Colonic mucosa (tissue), 4 donors: ENCODE results near the gene RAP1B. TPM values are rescaled to one million over a fixed set of nuclear protein-coding genes. Genes with fewer than 3 reads are reported as not detected.
"Not testable (repeated sequence)": the region's sequence is repeated elsewhere in the genome, so short reads cannot be mapped to it uniquely, and the experiment has no call there.

Experiments used
- DNase-seq: peaks from one replicate; pipeline ENCODE4 v3.0.0-alpha.2; 2020
- H3K27ac ChIP-seq: fragments of 200-600 bp; one replicate; pipeline ENCODE4 v1.8.0; 2021
- H3K27me3 ChIP-seq: fragments of 200-600 bp; one replicate; pipeline ENCODE4 v1.8.0; 2021
- H3K36me3 ChIP-seq: fragments of 200-600 bp; one replicate; pipeline ENCODE4 v1.8.0; 2021
- H3K4me1 ChIP-seq: fragments of 200-600 bp; one replicate; pipeline ENCODE4 v1.8.0; 2021; ENCODE audit warnings: mild to moderate bottlenecking
- H3K4me3 ChIP-seq: fragments of 200-600 bp; one replicate; pipeline ENCODE4 v1.8.0; 2021
- H3K9ac ChIP-seq, 2 donors: one replicate each; pipeline ENCODE4 v1.7.0; 2013; ENCODE audit warnings: control low read depth in 2 of 2, low read depth in 2 of 2, low read length in 2 of 2
- H3K9me3 ChIP-seq: fragments of 200-600 bp; one replicate; pipeline ENCODE4 v1.8.0; 2021
- CTCF ChIP-seq: fragments of 200-600 bp; IDR thresholded peaks from one replicate; pipeline ENCODE4 v1.8.0; 2022; ENCODE audit warnings: antibody characterized with exemption, mild to moderate bottlenecking
- intact Hi-C: fragments of 100-400 bp; cut with DNase I; formaldehyde crosslinking; loops from one replicate; pipeline ENCODE4 v1.14.1; 2022
- total RNA-seq, 2 donors: library from RNA; stranded (reverse); fragmentation: NEBNext Ultra II Directional in 1 of 2; extraction: Animal tissue kit (Norgen Biotek cat#: 25700) in 1 of 2; gene quantifications; one replicate each; pipeline ENCODE4 v1.2.1, GENCODE V29; 2021
- donor health status: healthy.
- donor health status: DM: no; HTN: no; CAD: no.
- donor health status: DM: no; HTN: no; CAD: no.

Gene RAP1B
- total RNA-seq, 2 donors from 2014 or later, result 112 to 198 TPM

GRCh38 chr12:68673788-68674187, 63.1 kb downstream of the RAP1B start:
- H3K27me3 ChIP-seq, result no peaks in the 10 kb centered on the region
- intact Hi-C loops, result no loop called here
- H3K4me1 ChIP-seq, result no peaks in the 10 kb centered on the region
- H3K9ac ChIP-seq, result no peak overlapping the region
- H3K9me3 ChIP-seq, result no peaks in the 10 kb centered on the region
- no peak overlapping the region for H3K27ac ChIP-seq
- no peak overlapping the region for H3K4me3 ChIP-seq
- H3K36me3 ChIP-seq, result no peaks in the 10 kb centered on the region
- DNase-seq, result no peak
- TF ChIP-seq CTCF, result no peak

- H3K9ac ChIP-seq, result no peak overlapping the region
- intact Hi-C loops, result no loop called here
- no peak for TF ChIP-seq CTCF
- DNase-seq, result no peak
- no peaks in the 10 kb centered on the region for H3K36me3 ChIP-seq
- H3K4me3 ChIP-seq, result no peak overlapping the region
- no peaks in the 10 kb centered on the region for H3K9me3 ChIP-seq
- H3K27ac ChIP-seq, result no peak overlapping the region
- H3K27me3 ChIP-seq, result no peaks in the 10 kb centered on the region
- no peaks in the 10 kb centered on the region for H3K4me1 ChIP-seq
Observed at GRCh38 chr12:68674376-68674775, 63.7 kb downstream of the RAP1B start.

GRCh38 chr12:68675101-68675842, 64.6 kb downstream of the RAP1B start:
- no peak overlapping the region for H3K27ac ChIP-seq
- peak; percentile 35 for DNase-seq

GRCh38 chr12:68676854-68677253, 66.2 kb downstream of the RAP1B start:
- H3K27me3 ChIP-seq, DNase-seq, H3K27ac ChIP-seq, H3K9ac ChIP-seq, H3K36me3 ChIP-seq, H3K4me3 ChIP-seq, H3K9me3 ChIP-seq, H3K4me1 ChIP-seq: not testable (repeated sequence)
- intact Hi-C loops, result loop anchor here (5.0 kb wide), 1 partner anchor 60 kb away; no protein-coding TSS in a partner anchor

More at GRCh38 chr12:68675101-68675842, 64.6 kb downstream of the RAP1B start:
- intact Hi-C loops, result loop anchor here (5.0 kb wide), 1 partner anchor 58 kb away; no protein-coding TSS in a partner anchor
- H3K27me3 ChIP-seq, result no peaks in the 10 kb centered on the region
- H3K9me3 ChIP-seq, result no peaks in the 10 kb centered on the region
- H3K36me3 ChIP-seq, result no peaks in the 10 kb centered on the region
- no peak overlapping the region for H3K9ac ChIP-seq
- no peaks in the 10 kb centered on the region for H3K4me1 ChIP-seq
- no peak for TF ChIP-seq CTCF
- no peak overlapping the region for H3K4me3 ChIP-seq

GRCh38 chr12:68686262-68686594, 75.5 kb downstream of the RAP1B start:
- Histone ChIP-seq H3K9ac (peak overlapping the region in 1 of 2 donors; percentile 73), H3K4me3 (peak overlapping the region; percentile 73), H3K27ac (peak overlapping the region; percentile 79), H3K36me3 (no peaks in the 10 kb centered on the region), H3K4me1 (peaks cover 5% of the 10 kb centered on the region), H3K9me3 (no peaks in the 10 kb centered on the region), H3K27me3 (no peaks in the 10 kb centered on the region)
- intact Hi-C loops, result no loop called here
- TF ChIP-seq CTCF, result no peak
- DNase-seq, result no peak
